PC-9 (cell line): ENCODE results near the gene LYSMD1. TPM values are rescaled to one million over a fixed set of nuclear protein-coding genes. Genes with fewer than 3 reads are reported as not detected.

Experiments used
- BruUV-seq: library from RNA; stranded (reverse); fragments of 400-500 nt; replicated peaks from 2 replicates; lab custom pipeline; 2021; lab: Mats Ljungman, UMichigan
- CTCF ChIA-PET: fragments of 300-600 bp; sonication (Branson Sonifier 250); formaldehyde crosslinking; loops from one replicate; lab custom pipeline; 2022; ENCODE audit warnings: antibody characterized with exemption; lab: Charles Lee
- POLR2A ChIA-PET: fragments of 300-600 bp; sonication (Branson Sonifier 250); formaldehyde crosslinking; loops from one replicate; lab custom pipeline; 2022; ENCODE audit warnings: antibody characterized with exemption; ENCODE audit not compliant: unreplicated experiment; lab: Charles Lee
- DNase-seq, 2 experiments: peaks; one replicate each; pipeline versions ENCODE4 v3.0.0 to v3.0.0-alpha.2; 2015 to 2022; ENCODE audit warnings: mixed read lengths in 1 of 2
- H2AFZ ChIP-seq: fragments of 200-600 bp; sonication (generic); 2 replicates; pipeline ENCODE4 v1.8.1; 2017; ENCODE audit warnings: antibody characterized with exemption
- H3F3A ChIP-seq: fragments of 200-600 bp; sonication (generic); 2 replicates; pipeline ENCODE4 v1.8.1; 2017; ENCODE audit warnings: antibody characterized with exemption, mild to moderate bottlenecking, low read depth; ENCODE audit not compliant: insufficient read depth
- H3K27ac ChIP-seq: fragments of 200-600 bp; sonication (generic); 2 replicates; pipeline ENCODE4 v1.6.1; 2016; ENCODE audit warnings: mixed run types
- H3K27me3 ChIP-seq: fragments of 200-600 bp; sonication (generic); 2 replicates; pipeline ENCODE4 v1.6.1; 2016; ENCODE audit warnings: low read depth, mixed run types; ENCODE audit not compliant: insufficient read depth
- H3K36me3 ChIP-seq: fragments of 200-600 bp; sonication (generic); 2 replicates; pipeline ENCODE4 v1.6.1; 2016; ENCODE audit warnings: low read depth, mixed run types
- H3K4me1 ChIP-seq: fragments of 200-600 bp; sonication (generic); replicated peaks from 2 replicates; pipeline ENCODE4 v1.6.1; 2016; ENCODE audit warnings: mixed run types; ENCODE audit not compliant: insufficient read depth
- H3K4me2 ChIP-seq: fragments of 200-600 bp; sonication (generic); 2 replicates; pipeline ENCODE4 v1.6.1; 2017; ENCODE audit warnings: mixed run types
- H3K4me3 ChIP-seq: fragments of 200-600 bp; sonication (generic); 2 replicates; pipeline ENCODE4 v1.6.1; 2016; ENCODE audit warnings: mixed run types
- H3K79me2 ChIP-seq: fragments of 200-600 bp; sonication (generic); 2 replicates; pipeline ENCODE4 v1.6.1; 2017; ENCODE audit warnings: low read depth, mixed run types
- H3K9me2 ChIP-seq: fragments of 200-600 bp; sonication (generic); 2 replicates; pipeline ENCODE4 v1.8.1; 2017; ENCODE audit warnings: mild to moderate bottlenecking; ENCODE audit not compliant: insufficient read depth
- H3K9me3 ChIP-seq: fragments of 200-600 bp; sonication (generic); 2 replicates; pipeline ENCODE4 v1.8.1; 2016; ENCODE audit warnings: low read depth; ENCODE audit not compliant: insufficient read depth
- H4K20me1 ChIP-seq: fragments of 200-600 bp; sonication (generic); 2 replicates; pipeline ENCODE4 v1.8.1; 2017; ENCODE audit not compliant: insufficient read depth
- EZH2 ChIP-seq: fragments of 200-600 bp; sonication (generic); IDR thresholded peaks from 2 replicates; pipeline ENCODE4 v1.8.0; 2017; ENCODE audit warnings: antibody characterized with exemption, low read depth
- intact Hi-C: fragments of 100-400 bp; cut with micrococcal nuclease; formaldehyde crosslinking; loops from one replicate; pipeline ENCODE4 v1.10.0; 2022; ENCODE audit not compliant: unreplicated experiment
- total RNA-seq: library from RNA; stranded (reverse); gene quantifications from 2 replicates; pipeline ENCODE4 v1.2.3, GENCODE V29; 2021
- TF ChIP-seq, protein P1 (sequence below): fragments of 200-600 bp; sonication (generic); conservative IDR thresholded peaks from 2 replicates; pipeline ENCODE4 v1.6.1; 2017; ENCODE audit warnings: mixed run types, antibody characterized with exemption, mild to moderate bottlenecking, moderate library complexity

The LYSMD1 gene
- total RNA-seq, 1 experiment from 2014 or later = 7.6 TPM

DNA sequence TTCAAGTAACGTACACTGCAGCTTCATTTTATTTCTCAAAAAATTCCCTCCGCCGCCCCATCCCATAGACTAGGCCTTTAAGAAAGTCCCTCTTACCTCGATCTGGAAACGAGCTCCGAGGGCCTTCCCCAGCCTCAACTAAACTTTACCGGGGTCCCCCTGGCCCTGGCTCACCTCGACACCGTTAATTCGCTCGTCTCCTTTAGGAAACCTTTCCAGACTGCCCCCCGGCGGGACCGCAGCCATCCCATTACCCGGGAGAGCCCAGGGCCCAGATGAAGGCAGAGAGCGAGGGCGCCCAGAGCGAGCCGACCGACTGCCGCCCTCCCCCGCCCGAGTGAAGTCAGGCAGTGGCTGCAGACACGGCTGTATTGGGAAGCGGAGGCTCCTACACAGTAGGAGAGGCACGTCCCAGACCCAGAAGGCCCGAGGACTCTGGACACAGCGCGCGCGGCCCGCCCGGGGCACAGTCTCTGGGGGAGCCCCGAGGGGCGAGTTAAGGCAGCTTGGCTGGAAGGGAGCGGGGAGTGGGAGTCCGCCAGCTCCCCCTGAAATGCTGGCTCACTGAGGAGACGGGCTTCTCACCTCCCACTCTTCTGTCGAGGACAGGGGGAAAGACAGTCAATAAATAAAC lies 33.9 kb downstream of the LYSMD1 start:
- Histone ChIP-seq H3K9me2 (no peaks in the 10 kb centered on the region), H2AFZ (peak overlapping the region; percentile 72; the same call in 1 of the 2 replicates), H3F3A (peaks cover 14% of the 10 kb centered on the region; the same call in 1 of the 2 replicates), H3K4me2 (peak overlapping the region; percentile 76), H3K36me3 (no peaks in the 10 kb centered on the region), H3K27ac (no peak overlapping the region), H3K4me1 (no peaks in the 10 kb centered on the region), H3K79me2 (no peaks in the 10 kb centered on the region), H3K9me3 (no peaks in the 10 kb centered on the region), H3K27me3 (peaks cover 18% of the 10 kb centered on the region; the same call in 1 of the 2 replicates), H4K20me1 (no peaks in the 10 kb centered on the region), H3K4me3 (peak overlapping the region; percentile 42; the same call in 1 of the 2 replicates)
- intact Hi-C loops = no loop called here
- ChIA-PET POLR2A (interaction anchor here (0.6 to 0.7 kb wide), 5 partner anchors 10 to 1974 kb away, joined by 3 to 4 read pairs (median 3); no protein-coding TSS in a partner anchor), CTCF (interaction anchor here (0.6 to 2.1 kb wide), 3 partner anchors 10 to 61 kb away, joined by 3 to 10 read pairs (median 3); no protein-coding TSS in a partner anchor)
- no peak for DNase-seq
- no TSS peak for BruUV-seq
- TF ChIP-seq, protein P1, sequence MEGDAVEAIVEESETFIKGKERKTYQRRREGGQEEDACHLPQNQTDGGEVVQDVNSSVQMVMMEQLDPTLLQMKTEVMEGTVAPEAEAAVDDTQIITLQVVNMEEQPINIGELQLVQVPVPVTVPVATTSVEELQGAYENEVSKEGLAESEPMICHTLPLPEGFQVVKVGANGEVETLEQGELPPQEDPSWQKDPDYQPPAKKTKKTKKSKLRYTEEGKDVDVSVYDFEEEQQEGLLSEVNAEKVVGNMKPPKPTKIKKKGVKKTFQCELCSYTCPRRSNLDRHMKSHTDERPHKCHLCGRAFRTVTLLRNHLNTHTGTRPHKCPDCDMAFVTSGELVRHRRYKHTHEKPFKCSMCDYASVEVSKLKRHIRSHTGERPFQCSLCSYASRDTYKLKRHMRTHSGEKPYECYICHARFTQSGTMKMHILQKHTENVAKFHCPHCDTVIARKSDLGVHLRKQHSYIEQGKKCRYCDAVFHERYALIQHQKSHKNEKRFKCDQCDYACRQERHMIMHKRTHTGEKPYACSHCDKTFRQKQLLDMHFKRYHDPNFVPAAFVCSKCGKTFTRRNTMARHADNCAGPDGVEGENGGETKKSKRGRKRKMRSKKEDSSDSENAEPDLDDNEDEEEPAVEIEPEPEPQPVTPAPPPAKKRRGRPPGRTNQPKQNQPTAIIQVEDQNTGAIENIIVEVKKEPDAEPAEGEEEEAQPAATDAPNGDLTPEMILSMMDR = no peak

DNA sequence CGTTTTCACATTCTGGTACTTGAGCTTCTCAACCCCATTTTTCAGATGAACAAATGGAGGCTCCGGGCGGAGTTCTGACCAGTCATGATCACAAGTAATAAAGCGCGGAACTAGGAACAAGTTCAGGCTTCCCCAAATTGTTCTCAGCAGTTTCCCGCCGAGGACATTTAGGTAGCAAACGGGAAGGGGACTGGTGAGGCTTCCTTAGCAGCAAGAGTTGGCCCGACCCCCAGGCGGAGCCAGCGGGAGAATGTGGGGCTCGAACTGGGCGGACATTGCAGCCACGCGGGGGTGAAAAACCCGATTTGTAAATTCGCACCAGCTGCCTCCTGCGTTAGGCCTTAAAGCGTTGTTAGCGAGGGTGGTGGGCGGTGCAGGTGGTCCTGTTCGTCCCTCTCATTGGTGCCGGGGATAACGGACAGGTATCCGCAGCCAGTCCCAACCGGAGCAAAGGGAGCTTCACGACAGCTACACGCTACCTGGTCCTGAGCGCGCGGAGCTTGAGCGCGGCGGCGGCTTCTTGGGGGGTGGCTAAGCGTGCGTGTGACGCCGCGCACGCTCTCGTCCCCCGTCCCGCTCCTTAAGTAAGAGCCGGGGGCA lies 34.6 kb downstream of the LYSMD1 start:
- no peaks in the 10 kb centered on the region for H3K9me3 ChIP-seq
- H3K79me2 ChIP-seq = no peaks in the 10 kb centered on the region
- no peaks in the 10 kb centered on the region for H4K20me1 ChIP-seq
- H3K9me2 ChIP-seq = no peaks in the 10 kb centered on the region
- TF ChIP-seq, protein P1 = no peak
- BruUV-seq = no TSS peak
- CTCF ChIA-PET = interaction anchor here (0.6 to 2.1 kb wide), 4 partner anchors 11 to 546 kb away, joined by 3 to 10 read pairs (median 3); no protein-coding TSS in a partner anchor
- no peaks in the 10 kb centered on the region for H3K36me3 ChIP-seq
- DNase-seq = peak; percentile 64 to 84
- intact Hi-C loops = no loop called here
- H3K27ac ChIP-seq = no peak overlapping the region
- H2AFZ ChIP-seq = peak overlapping the region; percentile 72
- H3K4me1 ChIP-seq = no peaks in the 10 kb centered on the region
- H3K27me3 ChIP-seq = peaks cover 18% of the 10 kb centered on the region; the same call in 1 of the 2 replicates
- H3K4me3 ChIP-seq = peak overlapping the region; percentile 42; the same call in 1 of the 2 replicates
- H3K4me2 ChIP-seq = peak overlapping the region; percentile 76
- H3F3A ChIP-seq = peaks cover 14% of the 10 kb centered on the region; the same call in 1 of the 2 replicates
- POLR2A ChIA-PET = interaction anchor here (0.6 to 0.7 kb wide), 5 partner anchors 11 to 1975 kb away, joined by 3 to 4 read pairs (median 3); no protein-coding TSS in a partner anchor

DNA sequence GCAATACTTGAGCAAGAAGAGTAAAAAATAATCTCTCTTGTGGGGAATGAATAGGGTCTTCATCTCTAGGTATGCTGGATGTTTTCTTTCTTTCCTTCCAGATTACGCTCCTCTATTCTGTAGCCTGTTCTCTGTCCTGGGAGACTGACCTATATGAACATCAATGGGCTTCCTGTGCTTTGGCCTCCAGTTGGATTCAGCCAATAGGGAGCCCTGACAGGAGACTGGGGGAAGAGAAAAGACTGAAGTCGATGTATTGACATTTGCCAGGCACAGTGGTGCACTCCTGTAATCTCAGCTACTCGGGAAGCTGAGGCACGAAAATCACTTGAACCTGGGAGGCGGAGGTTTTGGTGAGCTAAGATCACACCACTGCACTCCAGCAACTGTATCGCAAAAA lies 36.9 kb downstream of the LYSMD1 start:
- no peak for DNase-seq
- Histone ChIP-seq H3K9me3 (no peaks in the 10 kb centered on the region), H3K4me1 (no peaks in the 10 kb centered on the region), H3K4me3 (no peak overlapping the region), H3K27ac (no peak overlapping the region), H3K4me2 (no peak overlapping the region), H3K27me3 (peaks cover 18% of the 10 kb centered on the region; the same call in 1 of the 2 replicates), H3K36me3 (no peaks in the 10 kb centered on the region), H3K9me2 (no peaks in the 10 kb centered on the region), H4K20me1 (no peaks in the 10 kb centered on the region; the same call in 1 of the 2 replicates), H3F3A (peaks cover 14% of the 10 kb centered on the region; the same call in 1 of the 2 replicates), H3K79me2 (no peaks in the 10 kb centered on the region), H2AFZ (no peak overlapping the region)
- intact Hi-C loops = no loop called here
- CTCF ChIA-PET = no interaction called here
- no peak for TF ChIP-seq EZH2
- TF ChIP-seq, protein P1 = no peak
- POLR2A ChIA-PET = no interaction called here
- BruUV-seq = no TSS peak
